Hematopoietic multipotent progenitor cell treated with erythropoietin and hydrocortisone succinate and interleukin-3 and kit ligand, for 6 days (in vitro differentiated cells): ENCODE results near the gene DUS1L.
"Not testable (repeated sequence)": the region's sequence is repeated elsewhere in the genome, so short reads cannot be mapped to it uniquely, and the experiment has no call there.

Source experiments
- DNase-seq: peaks from one replicate; pipeline ENCODE4 v3.0.0-alpha.2; 2015

DUS1L gene

DNA sequence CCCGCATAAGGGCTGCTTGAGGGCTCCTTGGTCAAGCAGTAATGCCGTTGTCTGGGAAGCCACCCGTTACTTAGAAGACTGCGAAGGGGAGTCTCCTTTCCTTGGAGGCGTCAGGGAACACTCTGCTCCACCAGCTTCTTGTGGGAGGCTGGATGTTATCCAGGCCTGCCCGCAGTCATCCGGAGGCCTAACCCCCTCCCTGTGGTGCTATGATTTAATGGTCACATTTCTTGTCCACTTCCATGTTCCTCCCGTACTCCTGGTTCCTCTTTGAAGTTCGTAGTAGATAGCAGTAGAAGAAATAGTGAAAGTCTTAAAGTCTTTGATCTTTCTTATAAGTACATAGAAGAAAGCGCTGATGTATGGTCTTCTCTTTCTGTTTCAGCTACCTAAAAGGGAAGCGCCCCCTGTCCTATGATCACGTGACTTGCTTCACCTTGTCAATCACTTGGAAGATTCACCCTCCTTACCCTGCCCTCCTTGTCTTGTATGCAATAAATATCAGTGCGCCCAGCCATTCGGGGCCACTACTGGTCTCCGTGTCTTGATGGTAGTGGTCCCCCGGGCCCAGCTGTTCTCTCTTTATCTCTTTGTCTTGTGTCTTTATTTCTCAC, 26.7 kb downstream of the DUS1L start:
- not testable (repeated sequence) for DNase-seq

DNA sequence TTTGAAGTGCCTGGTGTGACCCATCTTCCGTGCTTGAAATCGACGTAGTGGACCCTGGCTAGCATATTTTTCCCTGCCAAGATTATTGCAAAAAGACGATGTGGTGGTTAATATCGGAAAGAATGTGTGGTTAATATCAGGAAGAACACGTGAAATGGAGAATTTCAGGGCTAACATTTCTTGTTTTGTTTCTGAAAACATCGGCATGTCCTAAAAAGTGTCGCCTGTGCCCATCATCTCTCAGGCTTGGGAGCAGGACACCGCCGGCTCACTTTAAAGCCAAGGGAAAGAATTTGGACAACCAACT, 27.8 kb downstream of the DUS1L start:
- DNase-seq, result no peak

DNA sequence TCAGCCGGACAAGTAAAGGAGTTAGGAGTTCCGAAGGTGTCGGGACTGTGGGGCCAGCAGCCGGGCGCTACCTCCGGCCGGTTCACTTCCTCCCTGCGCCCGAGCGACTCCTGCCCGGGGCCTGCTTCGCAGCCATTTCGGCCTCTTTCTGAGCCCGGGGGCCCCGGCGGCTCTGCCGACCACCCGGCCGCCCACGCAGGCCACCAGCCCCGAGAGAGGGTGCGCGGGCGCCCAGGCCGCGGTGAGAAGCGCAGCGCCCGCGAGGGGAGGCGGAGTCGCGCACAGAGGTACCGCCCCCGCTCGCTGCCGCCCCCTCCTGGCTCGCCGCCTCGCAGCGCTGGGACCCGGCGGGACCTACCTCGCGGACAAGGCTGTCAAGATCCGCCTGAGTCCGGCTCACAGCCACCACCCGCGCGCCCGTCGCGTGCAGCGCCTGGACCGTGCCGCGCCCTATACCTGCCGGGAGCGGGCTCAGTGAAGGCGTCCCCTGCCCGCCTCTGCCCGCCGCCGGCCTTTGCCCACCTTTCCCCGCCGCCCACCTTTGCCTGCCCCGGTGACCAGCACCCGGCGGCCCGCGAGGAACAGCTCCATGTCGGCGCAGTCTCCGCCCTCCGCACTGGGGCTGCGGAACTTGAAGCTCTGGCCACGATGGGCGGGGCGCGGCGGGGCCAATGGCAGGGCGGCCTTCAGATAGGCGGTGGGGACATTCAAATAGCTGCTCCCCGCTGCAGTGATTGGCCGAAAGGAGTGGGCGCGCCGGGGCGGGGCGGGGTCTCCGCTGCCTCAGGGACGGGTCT, 28.3 kb downstream of the DUS1L start, which contains the start of gene DCXR:
Gene DCXR, minus strand, starts transcription at position 606 of the 797 bp plus-strand sequence. Its CDS starts 15 bp downstream, at position 591.
- DNase-seq, result peak; percentile 99

DNA sequence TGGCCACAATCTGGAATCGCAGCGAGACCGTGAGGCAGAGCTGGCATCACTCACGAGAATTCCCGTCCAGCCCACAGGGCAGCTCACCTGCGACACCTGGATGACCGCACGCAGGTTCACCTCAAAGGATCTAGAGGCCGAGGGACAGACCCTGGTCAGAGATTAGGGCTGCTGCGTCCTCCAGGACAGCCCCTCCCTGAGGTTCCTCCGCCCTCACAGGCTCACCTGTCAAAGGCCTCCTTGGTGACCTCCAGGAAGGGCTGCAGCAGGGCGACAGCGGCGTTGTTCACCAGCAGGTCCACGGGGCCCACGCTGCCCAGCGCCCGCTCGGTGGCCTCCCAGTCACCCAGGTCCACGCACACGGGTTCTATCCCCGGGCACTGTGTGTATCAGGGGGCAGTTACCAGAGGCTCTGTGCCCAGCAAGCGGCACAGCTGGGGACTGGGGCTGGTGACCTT, 28.9 kb downstream of the DUS1L start:
- no peak for DNase-seq

DNA sequence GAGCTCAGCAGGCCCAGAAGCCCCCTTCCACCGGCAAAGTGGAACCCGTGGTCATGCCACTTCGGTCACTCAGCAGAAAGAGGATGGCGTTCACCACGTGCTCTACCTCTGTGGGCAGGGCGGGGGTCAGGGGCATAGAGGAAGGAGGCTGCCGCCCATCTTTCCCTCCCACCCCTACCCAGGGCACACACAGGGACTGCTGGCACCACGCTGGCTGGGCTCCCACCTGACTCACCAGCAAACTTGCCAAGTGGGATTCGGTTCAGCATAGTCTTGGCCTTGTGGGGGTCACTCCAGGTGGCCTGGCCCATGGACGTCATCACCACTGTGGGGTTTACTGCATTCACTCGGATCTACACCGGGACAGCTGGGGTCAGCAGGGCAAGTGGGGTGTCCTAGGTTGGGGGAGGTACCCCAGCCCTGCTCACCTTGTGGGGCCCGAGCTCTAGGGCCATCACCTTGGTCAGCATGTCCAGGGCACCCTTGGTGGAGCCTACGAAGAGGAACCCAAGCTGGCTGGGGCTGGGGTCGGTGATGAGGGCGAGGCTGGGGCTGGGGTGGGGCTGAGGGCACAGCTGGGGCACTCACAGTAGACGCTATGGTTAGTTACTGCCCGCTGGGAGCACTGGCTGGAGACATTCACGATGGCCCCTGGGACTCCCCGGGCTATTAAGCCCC, 29.5 kb downstream of the DUS1L start:
- no peak for DNase-seq

DNA sequence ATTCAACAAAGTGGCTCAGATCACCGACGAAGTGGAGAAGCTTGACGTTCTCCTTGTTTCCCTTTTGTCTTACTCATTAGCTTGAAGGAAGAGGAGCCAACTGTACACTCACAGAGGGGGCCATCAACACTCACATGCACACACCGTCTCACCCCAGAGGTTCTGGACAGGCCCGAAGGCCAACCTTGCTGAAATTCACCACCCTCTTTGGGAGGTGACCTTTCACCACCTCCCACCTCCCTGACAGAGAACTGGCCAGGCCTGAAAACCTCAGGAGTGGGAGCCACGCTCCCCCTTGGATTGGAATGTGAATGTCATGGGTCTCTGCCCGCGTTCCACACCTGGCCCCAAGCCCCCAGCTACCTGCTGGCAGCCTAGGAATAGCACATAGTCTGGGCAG, 30.1 kb downstream of the DUS1L start:
- DNase-seq, result no peak

DNA sequence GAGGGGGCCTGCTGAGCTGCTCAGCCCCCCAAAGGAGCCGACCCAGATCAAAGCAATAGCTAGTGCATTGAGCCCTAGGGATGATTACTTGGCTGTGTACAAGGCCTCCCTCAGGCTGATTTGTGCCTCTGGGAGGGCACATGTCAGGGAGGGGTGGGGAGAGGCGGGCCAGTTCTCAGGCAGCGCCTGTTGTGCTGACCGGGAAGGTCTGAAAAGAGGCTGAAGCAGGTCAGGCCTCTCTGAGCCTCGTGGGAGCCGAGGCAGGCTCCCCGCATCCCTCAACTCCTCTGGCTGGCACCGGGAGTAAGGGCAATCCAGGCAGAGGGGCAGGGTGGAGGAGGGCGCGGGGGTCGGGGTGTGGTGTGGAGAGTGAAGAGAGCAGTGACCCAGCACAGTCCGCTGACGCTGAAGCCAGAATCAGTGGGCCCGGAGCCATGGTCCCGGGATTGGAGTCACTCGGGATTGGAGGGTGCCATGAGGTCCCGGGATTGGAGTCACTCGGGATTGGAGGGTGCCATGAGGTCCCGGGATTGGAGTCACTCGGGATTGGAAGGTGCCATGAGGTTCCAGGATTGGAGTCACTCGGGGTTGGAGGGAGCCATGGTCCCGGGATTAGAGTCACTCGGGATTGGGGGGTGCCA, 31.1 kb downstream of the DUS1L start:
- no peak for DNase-seq

DNA sequence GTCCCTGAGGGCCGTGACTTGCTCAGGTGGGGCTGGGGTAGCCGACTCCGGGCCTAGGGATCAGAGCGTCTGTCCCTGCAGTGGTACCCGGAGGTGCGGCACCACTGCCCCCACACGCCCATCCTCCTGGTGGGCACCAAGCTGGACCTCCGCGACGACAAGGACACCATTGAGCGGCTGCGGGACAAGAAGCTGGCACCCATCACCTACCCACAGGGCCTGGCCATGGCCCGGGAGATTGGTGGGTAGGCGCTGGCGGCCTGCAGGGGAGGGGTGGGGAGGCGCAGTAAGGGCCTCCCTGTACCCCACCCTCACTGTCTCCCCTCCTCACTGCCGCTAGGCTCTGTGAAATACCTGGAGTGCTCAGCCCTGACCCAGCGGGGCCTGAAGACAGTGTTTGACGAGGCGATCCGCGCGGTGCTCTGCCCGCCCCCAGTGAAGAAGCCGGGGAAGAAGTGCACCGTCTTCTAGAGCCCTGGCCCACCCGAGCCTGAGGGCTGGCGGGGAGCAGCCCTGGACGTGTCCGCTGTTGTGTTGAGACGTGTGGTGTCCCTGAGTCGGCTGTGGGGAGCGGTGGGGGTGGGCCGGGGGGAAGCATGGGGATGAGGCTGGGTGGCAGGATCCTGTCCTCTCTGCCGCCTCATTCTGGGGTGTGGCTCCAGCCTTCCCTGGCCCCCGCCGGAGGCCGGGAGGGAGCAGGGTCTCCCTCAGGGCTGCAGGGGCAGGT, 32.1 kb downstream of the DUS1L start:
- DNase-seq, result no peak

DNA sequence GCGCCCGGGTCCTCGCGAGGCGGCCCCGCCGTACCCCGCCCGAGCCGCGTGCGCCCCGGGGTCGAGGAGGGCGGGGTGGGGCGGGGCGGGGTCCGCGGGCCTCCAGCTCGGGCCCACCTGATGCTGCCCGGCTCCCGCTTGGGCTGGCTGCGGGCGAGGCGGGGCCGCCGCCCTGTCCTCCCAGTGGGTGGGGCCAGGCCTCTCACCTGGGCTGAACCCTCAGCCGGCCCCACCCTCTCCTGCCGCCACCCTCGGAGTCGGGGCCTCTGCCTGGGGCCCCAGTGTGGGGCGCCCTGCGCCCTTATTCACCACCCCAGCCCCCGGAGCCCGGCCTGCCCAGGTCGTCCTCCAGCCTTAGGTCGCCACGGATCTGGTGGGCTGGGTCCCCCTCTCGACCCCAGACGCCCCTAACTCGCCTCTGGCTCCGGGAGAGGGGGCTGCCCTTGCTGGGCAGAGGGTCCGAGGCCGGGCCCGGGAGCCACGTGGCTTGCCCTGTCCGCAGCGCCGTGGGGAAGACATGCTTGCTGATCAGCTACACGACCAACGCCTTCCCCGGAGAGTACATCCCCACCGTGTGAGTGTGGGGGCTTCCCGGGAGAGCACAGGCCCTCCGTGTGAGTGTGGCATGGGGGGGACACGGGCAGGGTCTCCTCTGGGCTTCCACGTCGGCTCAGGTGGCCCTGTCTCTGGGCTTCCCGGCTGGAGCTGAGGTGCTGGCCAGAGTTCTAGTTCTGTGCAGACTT, 33.5 kb downstream of the DUS1L start:
- DNase-seq, result peak; percentile 47

DNA sequence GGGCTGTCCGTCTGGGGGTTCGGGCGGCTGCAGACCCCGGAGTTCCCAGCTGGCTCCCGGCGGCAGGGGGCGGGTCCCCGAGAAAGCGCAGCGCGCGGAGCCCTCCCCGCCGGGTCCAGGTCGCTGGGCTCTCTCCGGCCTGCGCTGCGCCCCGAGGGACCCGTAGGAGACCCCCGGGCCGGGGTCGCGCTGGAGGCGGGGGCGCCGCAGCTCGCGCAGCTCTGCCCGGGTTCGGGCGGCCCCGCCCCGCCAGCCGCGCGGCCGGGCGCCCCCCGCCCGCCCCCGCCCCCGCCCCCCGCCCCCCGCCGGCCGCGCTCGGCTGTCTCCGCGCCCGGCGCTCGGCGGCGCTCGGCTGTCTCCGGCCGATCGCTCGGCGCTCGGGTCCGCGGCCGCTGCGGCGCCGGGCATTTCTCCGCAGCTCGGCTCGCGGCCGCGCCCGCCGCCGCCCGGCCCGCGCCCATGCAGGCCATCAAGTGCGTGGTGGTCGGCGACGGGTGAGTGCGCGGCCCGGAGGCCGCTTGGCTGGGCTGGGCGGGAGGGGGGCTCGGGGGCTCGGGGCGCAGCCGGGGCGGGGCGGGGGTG, 34.2 kb downstream of the DUS1L start, which contains the start of gene RAC3:
Gene RAC3, plus strand, starts transcription at position 376 of the 582 bp plus-strand sequence. Its CDS starts 84 bp downstream, at position 460.
- DNase-seq, result peak; percentile 58

DNA sequence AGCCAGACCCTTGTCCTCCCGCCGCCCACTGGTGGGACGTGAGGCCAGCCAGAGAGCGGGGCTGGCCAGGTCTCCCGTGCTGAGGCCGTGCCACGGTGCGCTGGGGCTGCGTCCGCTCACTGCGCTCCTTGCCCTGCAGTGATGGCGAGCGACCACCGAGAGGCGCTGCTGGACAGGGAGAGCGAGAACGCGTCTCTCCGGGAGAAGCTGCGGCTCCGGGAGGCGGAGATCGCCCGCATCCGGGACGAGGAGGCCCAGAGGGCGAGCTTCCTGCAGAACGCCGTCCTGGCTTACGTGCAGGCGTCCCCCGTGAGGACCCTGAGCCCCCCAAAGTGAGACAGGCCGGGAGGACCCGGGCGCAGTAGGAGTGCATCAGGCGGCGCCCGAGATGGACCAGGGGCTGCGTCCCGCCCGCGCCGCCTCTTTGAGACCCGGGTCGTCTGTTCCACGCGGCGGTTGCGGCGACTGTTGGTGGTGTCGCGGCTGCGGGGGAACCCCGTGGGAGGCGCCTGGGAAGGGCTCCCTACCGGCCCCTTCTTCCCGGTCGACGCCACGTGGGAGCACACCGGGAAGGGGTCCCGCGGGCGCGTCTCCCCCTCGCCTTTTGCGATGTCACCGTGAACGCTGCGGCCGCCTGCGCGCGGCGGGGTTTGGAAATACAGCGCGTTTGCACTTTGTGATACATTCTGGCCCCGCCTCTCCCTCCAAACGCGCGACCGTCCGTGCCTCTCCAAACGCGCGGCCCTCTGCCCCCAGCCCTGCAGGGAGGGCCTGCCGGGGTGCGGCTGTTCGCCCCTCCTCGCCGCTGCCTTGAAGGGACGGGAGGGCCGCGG, 34.9 kb downstream of the DUS1L start:
- peak; percentile 87 for DNase-seq

DNA sequence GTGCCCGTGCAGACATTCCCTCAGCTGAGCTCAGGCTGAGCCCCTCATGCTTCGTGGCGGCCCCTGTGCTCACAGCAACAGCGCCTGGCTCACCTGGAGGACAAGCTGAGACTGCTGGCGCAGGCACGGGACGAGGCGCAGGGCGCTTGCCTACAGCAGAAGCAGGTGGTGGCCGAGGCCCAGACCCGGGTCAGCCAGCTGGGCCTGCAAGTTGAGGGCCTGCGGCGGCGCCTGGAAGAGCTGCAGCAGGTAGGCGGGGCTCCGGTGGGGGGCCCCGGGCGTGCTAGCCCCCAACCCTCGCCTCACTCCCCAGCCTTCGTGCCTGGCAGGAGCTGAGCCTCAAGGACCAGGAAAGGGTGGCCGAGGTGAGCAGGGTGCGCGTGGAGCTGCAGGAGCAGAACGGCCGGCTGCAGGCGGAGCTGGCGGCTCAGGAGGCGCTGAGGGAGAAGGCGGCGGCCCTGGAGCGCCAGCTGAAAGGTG, 35.6 kb downstream of the DUS1L start:
- no peak for DNase-seq

DNA sequence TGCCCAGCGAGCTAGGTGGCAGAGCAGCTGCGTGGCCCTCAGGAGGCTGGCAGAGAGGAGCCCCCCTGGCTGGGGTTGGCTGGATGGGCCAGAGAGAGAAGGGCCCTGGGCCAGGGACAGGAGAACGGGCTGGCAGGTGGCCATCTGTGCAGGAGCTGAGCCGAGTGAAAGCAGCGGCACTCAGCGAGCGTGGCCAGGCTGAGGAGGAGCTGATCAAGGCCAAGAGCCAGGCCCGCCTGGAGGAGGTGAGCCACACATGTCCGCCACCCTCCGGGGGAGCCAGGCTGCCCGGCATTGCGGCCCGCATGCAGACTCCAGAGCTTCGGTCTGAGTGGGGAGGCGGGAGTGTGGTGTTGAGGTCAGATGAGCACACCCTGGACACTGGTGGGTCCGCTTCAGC, 36.2 kb downstream of the DUS1L start:
- DNase-seq, result no peak

DNA sequence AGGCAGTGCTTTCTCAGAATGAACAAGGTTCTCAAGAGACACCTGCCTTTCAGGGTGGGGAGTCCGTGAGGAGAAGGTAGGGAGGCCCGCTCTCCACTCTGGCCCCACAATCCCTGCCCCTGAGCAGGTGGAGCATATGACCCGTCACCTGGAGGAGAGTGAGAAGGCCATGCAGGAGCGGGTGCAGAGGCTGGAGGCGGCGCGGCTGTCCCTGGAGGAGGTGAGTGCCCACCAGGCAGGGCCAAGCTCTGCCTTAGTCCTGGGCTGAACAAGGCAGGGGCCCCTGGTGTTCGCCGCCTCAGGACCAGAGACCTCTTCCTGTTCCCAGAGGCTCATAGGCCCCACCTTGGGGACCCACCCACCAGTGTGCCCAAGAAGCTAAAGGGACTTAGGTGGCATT, 36.6 kb downstream of the DUS1L start:
- no peak for DNase-seq

DNA sequence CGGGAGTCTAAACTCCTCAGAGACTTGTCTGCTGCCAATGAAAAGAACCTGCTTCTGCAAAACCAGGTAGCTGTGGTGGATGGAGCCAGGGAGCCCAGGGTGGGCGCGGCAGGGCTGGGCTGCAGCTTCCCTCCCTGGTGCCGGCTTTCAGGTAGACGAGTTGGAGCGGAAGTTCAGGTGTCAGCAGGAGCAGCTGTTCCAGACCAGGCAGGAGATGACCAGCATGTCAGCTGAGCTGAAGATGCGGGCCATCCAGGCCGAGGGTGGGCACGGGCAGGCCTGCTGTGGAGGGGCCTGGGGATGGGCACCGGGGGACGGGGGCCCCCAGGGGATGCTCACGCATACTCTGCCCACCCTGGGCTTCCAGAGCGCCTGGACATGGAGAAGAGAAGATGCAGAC, 37.4 kb downstream of the DUS1L start:
- no peak for DNase-seq

DNA sequence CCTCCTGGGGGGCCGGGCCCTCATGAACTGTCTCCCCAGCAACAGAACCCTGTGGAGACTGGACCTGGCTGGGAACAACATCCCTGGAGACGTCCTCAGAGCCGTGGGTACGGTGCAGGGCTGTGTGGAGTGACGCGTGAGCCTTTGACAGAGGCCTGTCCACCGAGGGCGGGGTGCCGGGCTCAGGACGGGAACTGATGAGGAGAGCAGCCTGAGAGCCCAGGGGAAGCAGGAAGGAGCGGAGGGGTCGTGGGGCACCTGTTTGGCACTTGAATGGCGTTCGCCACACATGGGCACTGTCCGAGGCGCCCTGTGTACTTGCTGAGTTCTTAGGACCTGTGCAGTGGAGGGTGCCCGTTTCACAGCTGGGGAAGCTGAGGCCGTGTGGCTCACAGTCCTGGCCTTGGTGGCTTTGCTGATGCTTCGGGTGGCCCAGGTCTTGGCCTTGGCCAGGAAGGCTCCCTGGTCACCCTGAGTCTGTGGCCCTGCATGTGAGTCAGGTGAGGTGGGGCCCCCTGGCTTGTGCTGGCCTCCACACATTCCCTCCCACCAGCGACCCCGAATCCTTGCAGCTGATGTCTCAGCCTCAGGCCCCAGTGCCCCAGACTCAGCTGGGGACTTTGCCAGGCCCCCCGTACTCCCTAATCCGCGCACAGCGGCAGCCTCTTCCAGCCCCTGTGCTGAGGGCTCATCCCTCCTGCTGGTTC, 40.0 kb downstream of the DUS1L start:
- no peak for DNase-seq

DNA sequence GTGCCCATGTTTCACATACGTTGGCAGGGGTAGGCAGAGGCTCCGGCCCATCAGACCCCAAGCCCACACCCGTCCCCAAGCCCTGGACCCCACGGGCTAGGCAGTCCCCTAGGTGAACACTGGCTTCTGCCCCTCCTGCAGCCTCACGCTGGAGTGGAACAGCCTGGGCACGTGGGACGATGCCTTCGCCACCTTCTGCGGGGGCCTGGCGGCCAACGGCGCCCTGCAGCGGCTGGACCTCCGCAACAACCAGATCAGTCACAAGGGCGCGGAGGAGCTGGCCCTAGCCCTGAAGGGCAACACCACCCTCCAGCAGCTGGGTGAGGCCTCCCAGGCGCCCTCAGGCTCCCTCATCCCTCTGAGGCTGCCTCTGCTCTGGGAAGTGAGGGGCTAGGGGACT, 40.7 kb downstream of the DUS1L start:
- DNase-seq, result no peak

DNA sequence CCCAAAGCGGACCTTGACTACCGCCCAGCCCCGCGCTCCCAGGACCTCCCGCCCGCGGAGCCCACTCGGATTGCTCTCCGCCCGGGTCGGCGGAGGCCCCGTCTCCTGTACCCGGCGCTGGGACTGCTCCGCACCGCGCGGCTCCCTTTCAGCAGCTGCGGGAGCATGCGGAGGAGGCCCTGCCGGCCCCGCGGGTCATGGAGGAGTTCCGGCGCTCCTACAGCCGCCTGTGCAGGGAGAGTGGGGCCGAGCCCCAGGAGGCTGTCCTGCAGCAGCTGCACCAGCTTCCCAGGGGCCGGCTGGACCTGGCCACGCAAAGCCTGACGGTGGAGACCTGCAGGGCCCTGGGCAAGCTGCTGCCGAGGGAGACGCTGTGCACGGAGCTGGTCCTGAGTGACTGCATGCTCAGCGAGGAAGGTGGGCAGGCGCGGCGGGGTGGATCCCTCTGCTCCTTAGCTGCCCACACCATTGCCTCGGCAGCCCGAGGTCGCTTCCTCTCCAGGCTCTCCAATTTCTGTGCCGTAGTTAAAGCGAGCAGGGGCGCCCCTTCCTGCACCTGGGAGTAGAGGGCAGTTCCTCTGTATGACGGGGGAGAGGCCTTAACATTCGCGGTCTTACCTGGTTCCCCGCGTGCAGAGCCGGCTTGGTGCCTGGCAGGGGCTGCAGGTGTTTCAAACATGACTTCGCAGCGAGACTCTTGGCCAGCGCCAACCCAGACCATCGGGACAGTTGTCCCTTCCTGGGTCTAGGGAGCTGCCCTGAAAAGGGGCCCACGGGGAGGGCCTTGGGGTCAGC, 42.0 kb downstream of the DUS1L start:
- DNase-seq, result peak; percentile 62

DNA sequence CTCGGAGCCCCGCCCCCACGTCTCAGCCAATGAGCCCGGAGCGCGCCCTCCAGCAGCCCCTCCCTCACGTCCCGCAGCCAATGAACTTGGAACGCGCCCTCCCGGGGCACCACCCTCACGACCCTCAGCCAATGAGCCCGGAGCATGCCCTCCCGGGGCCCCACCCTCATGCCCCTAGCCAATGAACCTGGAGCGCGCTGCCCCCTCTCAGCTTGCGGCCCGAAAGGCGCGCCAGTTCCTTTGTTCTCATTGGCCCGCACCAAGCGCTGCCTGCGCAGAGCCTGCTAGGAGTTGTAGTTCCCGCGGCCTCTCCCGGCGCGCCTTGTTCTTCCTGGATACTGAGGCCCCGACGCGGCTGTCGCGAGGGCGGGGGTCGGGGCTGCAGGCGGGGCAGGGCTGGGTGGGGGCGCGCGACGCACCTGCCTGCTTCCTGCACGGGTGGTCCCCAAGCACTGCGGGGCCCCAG, 42.6 kb downstream of the DUS1L start, which contains the start of gene LRRC45:
Gene LRRC45, plus strand, starts transcription at position 325 of the 466 bp plus-strand sequence. CDS start 339 bp downstream, outside the sequence.
- peak; percentile 100 for DNase-seq
